ENCODE measurements around the gene HAP1.

- no peak for TF ChIP-seq CTCF (IDR thresholded peaks at IDR 0.05)
- TF ChIP-seq POLR2A (IDR thresholded peaks at IDR 0.05), result no peak
These were observed 54.6 kb downstream of the HAP1 start for GRCh38 chr17:41679740-41680425.

All from breast epithelium (tissue), 3 donors.